ENCODE data around the gene COG2. TPM values are rescaled to one million over a fixed set of nuclear protein-coding genes. Genes with fewer than 3 reads are reported as not detected.
"Not testable (repeated sequence)": the region's sequence is repeated elsewhere in the genome, so short reads cannot be mapped to it uniquely, and the experiment has no call there.

The COG2 gene
- total RNA-seq, 1 donor: 23.9 TPM

- Histone ChIP-seq H3K79me2 (ENCODE audit: insufficient read depth, low read length) (no peaks in the 10 kb centered on the region), H3K9me3 (ENCODE audit: low read depth, low read length) (no peaks in the 10 kb centered on the region), H3K4me2 (ENCODE audit: insufficient read depth, low read length) (no peak overlapping the region), H4K20me1 (ENCODE audit: insufficient read depth, low read length) (no peaks in the 10 kb centered on the region), H3K27ac (ENCODE audit: low read depth, low read length) (no peak overlapping the region), H2AFZ (ENCODE audit: low read length) (no peak overlapping the region), H3K4me1 (ENCODE audit: insufficient read depth, low read length) (peaks cover 11% of the 10 kb centered on the region), H3K27me3 (ENCODE audit: insufficient read depth, low read length) (no peaks in the 10 kb centered on the region), H3K36me3 (ENCODE audit: insufficient read depth, low read length) (no peaks in the 10 kb centered on the region), H3K4me3 (ENCODE audit: insufficient read depth, low read length) (no peak overlapping the region)
- DNase-seq (ENCODE audit: insufficient read length, low spot score, missing footprints): no peak
- TF ChIP-seq, protein P1, sequence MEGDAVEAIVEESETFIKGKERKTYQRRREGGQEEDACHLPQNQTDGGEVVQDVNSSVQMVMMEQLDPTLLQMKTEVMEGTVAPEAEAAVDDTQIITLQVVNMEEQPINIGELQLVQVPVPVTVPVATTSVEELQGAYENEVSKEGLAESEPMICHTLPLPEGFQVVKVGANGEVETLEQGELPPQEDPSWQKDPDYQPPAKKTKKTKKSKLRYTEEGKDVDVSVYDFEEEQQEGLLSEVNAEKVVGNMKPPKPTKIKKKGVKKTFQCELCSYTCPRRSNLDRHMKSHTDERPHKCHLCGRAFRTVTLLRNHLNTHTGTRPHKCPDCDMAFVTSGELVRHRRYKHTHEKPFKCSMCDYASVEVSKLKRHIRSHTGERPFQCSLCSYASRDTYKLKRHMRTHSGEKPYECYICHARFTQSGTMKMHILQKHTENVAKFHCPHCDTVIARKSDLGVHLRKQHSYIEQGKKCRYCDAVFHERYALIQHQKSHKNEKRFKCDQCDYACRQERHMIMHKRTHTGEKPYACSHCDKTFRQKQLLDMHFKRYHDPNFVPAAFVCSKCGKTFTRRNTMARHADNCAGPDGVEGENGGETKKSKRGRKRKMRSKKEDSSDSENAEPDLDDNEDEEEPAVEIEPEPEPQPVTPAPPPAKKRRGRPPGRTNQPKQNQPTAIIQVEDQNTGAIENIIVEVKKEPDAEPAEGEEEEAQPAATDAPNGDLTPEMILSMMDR (IDR thresholded peaks at IDR 0.05; ENCODE audit: extremely low read depth, low read depth, low read length): no peak
Observed at GRCh38 chr1:230715510-230715909, 73.2 kb downstream of the COG2 start.

DNA sequence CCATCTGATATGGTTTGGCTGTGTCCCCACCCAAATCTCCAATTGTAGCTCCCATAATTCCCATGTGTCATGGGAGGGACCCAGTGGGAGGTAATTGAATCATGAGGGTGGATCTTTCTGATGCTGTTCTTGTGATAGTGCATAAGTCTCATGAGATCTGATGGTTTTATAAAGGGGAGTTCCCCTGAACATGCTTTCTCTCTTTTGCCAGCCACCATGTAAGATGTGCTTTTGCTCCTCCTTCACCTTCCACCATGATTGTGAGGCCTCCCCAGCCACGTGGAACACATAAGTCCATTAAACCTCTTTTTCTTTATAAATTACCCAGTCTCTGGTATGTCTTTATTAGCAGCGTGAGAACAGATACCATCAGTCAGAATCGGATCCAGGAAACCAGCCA, 74.2 kb downstream of the COG2 start:
- H3K27ac ChIP-seq (ENCODE audit: low read depth, low read length); H3K9me3 ChIP-seq (ENCODE audit: low read depth, low read length); H2AFZ ChIP-seq (ENCODE audit: low read length); H3K79me2 ChIP-seq (ENCODE audit: insufficient read depth, low read length); H3K4me2 ChIP-seq (ENCODE audit: insufficient read depth, low read length); H3K27me3 ChIP-seq (ENCODE audit: insufficient read depth, low read length); H3K4me3 ChIP-seq (ENCODE audit: insufficient read depth, low read length); DNase-seq (ENCODE audit: insufficient read length, low spot score, missing footprints); H4K20me1 ChIP-seq (ENCODE audit: insufficient read depth, low read length); H3K36me3 ChIP-seq (ENCODE audit: insufficient read depth, low read length): not testable (repeated sequence)
- peaks cover 11% of the 10 kb centered on the region for H3K4me1 ChIP-seq (ENCODE audit: insufficient read depth, low read length)

- Histone ChIP-seq H2AFZ (ENCODE audit: low read length) (no peak overlapping the region), H3K27me3 (ENCODE audit: insufficient read depth, low read length) (no peaks in the 10 kb centered on the region), H3K4me3 (ENCODE audit: insufficient read depth, low read length) (no peak overlapping the region), H3K9me3 (ENCODE audit: low read depth, low read length) (no peaks in the 10 kb centered on the region), H3K79me2 (ENCODE audit: insufficient read depth, low read length) (no peaks in the 10 kb centered on the region), H4K20me1 (ENCODE audit: insufficient read depth, low read length) (no peaks in the 10 kb centered on the region), H3K27ac (ENCODE audit: low read depth, low read length) (no peak overlapping the region), H3K4me2 (ENCODE audit: insufficient read depth, low read length) (no peak overlapping the region), H3K4me1 (ENCODE audit: insufficient read depth, low read length) (peaks cover 11% of the 10 kb centered on the region), H3K36me3 (ENCODE audit: insufficient read depth, low read length) (no peaks in the 10 kb centered on the region)
- TF ChIP-seq, protein P1 (IDR thresholded peaks at IDR 0.05; ENCODE audit: extremely low read depth, low read depth, low read length): no peak
- no peak for DNase-seq (ENCODE audit: insufficient read length, low spot score, missing footprints)
Observed at GRCh38 chr1:230717251-230717650, 75.0 kb downstream of the COG2 start.

DNA sequence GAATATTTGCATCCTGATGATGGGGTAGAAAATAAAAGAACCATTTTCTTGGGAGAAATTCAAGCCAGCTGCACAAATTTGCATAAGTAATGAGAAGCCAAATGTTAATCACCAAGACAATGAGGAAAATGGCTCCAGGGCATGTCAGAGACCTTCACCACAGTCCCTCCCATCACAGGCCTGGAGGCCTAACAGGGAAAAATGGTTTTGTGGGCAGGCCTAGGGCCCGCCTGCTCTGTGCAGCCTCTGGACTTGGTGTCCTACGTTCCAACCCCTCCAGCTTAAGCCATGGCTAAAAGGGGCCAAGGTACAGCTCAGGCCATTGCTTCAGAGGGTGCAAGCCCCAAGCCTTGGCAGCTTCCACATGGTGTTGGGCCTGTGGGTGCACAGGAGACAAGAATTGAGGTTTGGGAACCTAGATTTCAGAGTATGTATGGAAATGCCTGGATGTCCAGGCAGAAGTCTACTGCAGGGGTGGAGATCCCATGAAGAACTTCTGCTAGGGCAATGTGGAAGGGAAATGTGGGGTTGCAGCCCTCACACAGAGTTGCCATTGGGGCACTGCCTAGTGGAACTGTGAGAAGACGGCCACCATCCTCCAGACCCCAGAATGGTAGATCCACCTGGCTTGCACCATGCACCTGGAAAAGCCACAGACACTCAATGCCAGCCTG, 79.7 kb downstream of the COG2 start:
- not testable (repeated sequence) for H3K36me3 ChIP-seq (ENCODE audit: insufficient read depth, low read length); H3K4me3 ChIP-seq (ENCODE audit: insufficient read depth, low read length); H4K20me1 ChIP-seq (ENCODE audit: insufficient read depth, low read length); H3K4me2 ChIP-seq (ENCODE audit: insufficient read depth, low read length); H3K4me1 ChIP-seq (ENCODE audit: insufficient read depth, low read length); H3K9me3 ChIP-seq (ENCODE audit: low read depth, low read length); DNase-seq (ENCODE audit: insufficient read length, low spot score, missing footprints); H2AFZ ChIP-seq (ENCODE audit: low read length); H3K79me2 ChIP-seq (ENCODE audit: insufficient read depth, low read length); H3K27ac ChIP-seq (ENCODE audit: low read depth, low read length); H3K27me3 ChIP-seq (ENCODE audit: insufficient read depth, low read length)

DNA sequence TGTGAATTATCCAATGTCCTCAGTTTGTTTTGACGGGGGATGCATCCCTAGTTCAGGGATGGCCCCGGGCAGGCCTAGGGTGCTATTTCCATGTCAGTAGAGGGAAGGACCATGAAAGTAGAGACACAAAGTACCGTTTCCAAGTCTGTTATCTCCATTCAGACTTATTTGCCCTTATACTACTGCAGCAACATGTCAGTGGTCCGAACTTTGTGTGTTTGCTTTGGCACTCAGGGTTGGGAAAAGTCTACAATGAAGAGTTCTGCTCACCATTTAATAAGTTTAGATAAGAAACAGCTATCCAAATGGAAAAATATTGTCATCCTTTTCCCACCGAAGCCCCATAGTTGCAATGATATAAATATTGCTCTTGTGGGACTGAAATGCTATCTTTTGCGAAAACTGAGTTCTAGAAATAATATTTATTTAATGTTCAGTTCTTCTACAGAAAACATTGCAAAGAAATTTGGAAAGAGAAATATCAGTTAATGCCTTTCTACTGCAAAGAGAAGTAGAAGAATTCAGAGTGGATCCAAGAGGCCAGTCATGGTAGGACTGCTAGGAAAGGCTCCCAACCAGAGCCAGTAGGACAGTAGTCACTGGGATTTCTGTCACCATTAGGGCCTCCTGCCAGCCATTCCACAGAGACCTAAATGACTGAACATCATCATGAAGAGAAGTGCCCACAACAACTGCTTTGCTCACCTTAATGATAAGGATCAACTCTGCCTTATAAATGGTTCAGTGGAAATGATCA, 83.2 kb downstream of the COG2 start:
- no peak for DNase-seq (ENCODE audit: insufficient read length, low spot score, missing footprints)
- TF ChIP-seq, protein P1 (IDR thresholded peaks at IDR 0.05; ENCODE audit: extremely low read depth, low read depth, low read length): no peak
- H3K4me3 ChIP-seq (ENCODE audit: insufficient read depth, low read length): no peak overlapping the region

More for the DNA sequence above, 83.2 kb downstream of the COG2 start:
- H3K4me1 ChIP-seq (ENCODE audit: insufficient read depth, low read length): no peaks in the 10 kb centered on the region
- no peaks in the 10 kb centered on the region for H3K79me2 ChIP-seq (ENCODE audit: insufficient read depth, low read length)
- H2AFZ ChIP-seq (ENCODE audit: low read length): no peak overlapping the region
- H3K9me3 ChIP-seq (ENCODE audit: low read depth, low read length): no peaks in the 10 kb centered on the region
- no peak overlapping the region for H3K27ac ChIP-seq (ENCODE audit: low read depth, low read length)
- H3K27me3 ChIP-seq (ENCODE audit: insufficient read depth, low read length): no peaks in the 10 kb centered on the region
- no peak overlapping the region for H3K4me2 ChIP-seq (ENCODE audit: insufficient read depth, low read length)
- H4K20me1 ChIP-seq (ENCODE audit: insufficient read depth, low read length): no peaks in the 10 kb centered on the region
- H3K36me3 ChIP-seq (ENCODE audit: insufficient read depth, low read length): no peaks in the 10 kb centered on the region

Measured in osteoblast (primary cell).